H9 (cell line): Measurements from ENCODE around the gene SPSB4. TPM values are rescaled to one million over a fixed set of nuclear protein-coding genes. Genes with fewer than 3 reads are reported as not detected.

Source experiments
- DNase-seq: peaks from one replicate; pipeline ENCODE4 v3.0.0-alpha.2; 2017
- H2AFZ ChIP-seq: one replicate; pipeline ENCODE4 v1.6.1; 2013; ENCODE audit warnings: mild to moderate bottlenecking, low read length, control low read depth, moderate library complexity
- H2AK5ac ChIP-seq: 2 replicates; pipeline ENCODE4 v1.6.1; 2013; ENCODE audit warnings: low read length, control low read depth, mixed read lengths; ENCODE audit not compliant: insufficient read length
- H2BK120ac ChIP-seq: one replicate; pipeline ENCODE4 v1.6.1; 2013; ENCODE audit warnings: low read depth, mild to moderate bottlenecking, low read length, control low read depth, inconsistent platforms; ENCODE audit not compliant: poor library complexity, severe bottlenecking
- H2BK12ac ChIP-seq: 2 replicates; pipeline ENCODE4 v1.6.1; 2013; ENCODE audit warnings: low read length, control low read depth, mixed read lengths, low read depth; ENCODE audit not compliant: insufficient read length
- H2BK15ac ChIP-seq: 2 replicates; pipeline ENCODE4 v1.6.1; 2013; ENCODE audit warnings: low read depth, low read length, control low read depth
- H2BK20ac ChIP-seq: one replicate; pipeline ENCODE4 v1.6.1; 2013; ENCODE audit warnings: low read depth, mild to moderate bottlenecking, low read length, control low read depth, inconsistent platforms; ENCODE audit not compliant: poor library complexity, severe bottlenecking
- H2BK5ac ChIP-seq: 2 replicates; pipeline ENCODE4 v1.6.1; 2013; ENCODE audit warnings: low read length, control low read depth, mixed read lengths; ENCODE audit not compliant: insufficient read length
- H3K14ac ChIP-seq: 2 replicates; pipeline ENCODE4 v1.6.1; 2013; ENCODE audit warnings: low read length, control low read depth; ENCODE audit not compliant: insufficient read depth
- H3K18ac ChIP-seq: 2 replicates; pipeline ENCODE4 v1.6.1; 2013; ENCODE audit warnings: low read depth, mild to moderate bottlenecking, mixed read lengths, low read length, control low read depth; ENCODE audit not compliant: insufficient read length
- H3K23ac ChIP-seq: 2 replicates; pipeline ENCODE4 v1.6.1; 2013; ENCODE audit warnings: low read length, control low read depth, mixed read lengths, low read depth; ENCODE audit not compliant: insufficient read length
- H3K23me2 ChIP-seq: 2 replicates; pipeline ENCODE4 v1.6.1; 2013; ENCODE audit warnings: low read depth, mild to moderate bottlenecking, mixed read lengths, low read length, control low read depth; ENCODE audit not compliant: insufficient read length, poor library complexity, severe bottlenecking
- H3K27ac ChIP-seq: 2 replicates; pipeline ENCODE4 v1.5.1; 2013; ENCODE audit warnings: low read length, control low read depth, mixed read lengths, low read depth; ENCODE audit not compliant: insufficient read length
- H3K27me3 ChIP-seq: 2 replicates; pipeline ENCODE4 v1.6.1; 2013; ENCODE audit warnings: low read length, control low read depth, inconsistent platforms; ENCODE audit not compliant: insufficient read depth
- H3K4ac ChIP-seq: 2 replicates; pipeline ENCODE4 v1.6.1; 2013; ENCODE audit warnings: low read depth, mild to moderate bottlenecking, control low read depth, inconsistent platforms, low read length, moderate library complexity
- H3K4me1 ChIP-seq: 2 replicates; pipeline ENCODE4 v1.6.1; 2013; ENCODE audit warnings: low read length, control low read depth, inconsistent platforms; ENCODE audit not compliant: insufficient read depth
- H3K4me2 ChIP-seq: 2 replicates; pipeline ENCODE4 v1.6.1; 2013; ENCODE audit warnings: low read length, control low read depth, mixed read lengths; ENCODE audit not compliant: insufficient read length, insufficient read depth
- H3K56ac ChIP-seq: 2 replicates; pipeline ENCODE4 v1.6.1; 2013; ENCODE audit warnings: low read depth, mild to moderate bottlenecking, mixed read lengths, low read length, control low read depth; ENCODE audit not compliant: insufficient read length
- H3K79me1 ChIP-seq: 2 replicates; pipeline ENCODE4 v1.6.1; 2013; ENCODE audit warnings: low read depth, mild to moderate bottlenecking, moderate library complexity, low read length, control low read depth, inconsistent platforms; ENCODE audit not compliant: insufficient read depth, poor library complexity, severe bottlenecking
- H3K79me2 ChIP-seq: 2 replicates; pipeline ENCODE4 v1.6.1; 2013; ENCODE audit warnings: low read length, control low read depth, inconsistent platforms; ENCODE audit not compliant: insufficient read depth
- H3K9ac ChIP-seq: 2 replicates; pipeline ENCODE4 v1.6.1; 2013; ENCODE audit warnings: low read length, control low read depth, mixed read lengths; ENCODE audit not compliant: insufficient read length; ENCODE audit errors: extremely low read depth
- H3K9me3 ChIP-seq: one replicate; pipeline ENCODE4 v1.6.1; 2013; ENCODE audit warnings: low read depth, low read length, inconsistent platforms; ENCODE audit not compliant: control insufficient read depth
- H3T11ph ChIP-seq: one replicate; pipeline ENCODE4 v1.6.1; 2013; ENCODE audit warnings: mild to moderate bottlenecking, low read length, control low read depth, inconsistent platforms
- H4K20me1 ChIP-seq: one replicate; pipeline ENCODE4 v1.6.1; 2013; ENCODE audit not compliant: control insufficient read depth, insufficient read length, insufficient read depth
- H4K5ac ChIP-seq: 2 replicates; pipeline ENCODE4 v1.6.1; 2013; ENCODE audit warnings: low read depth, mild to moderate bottlenecking, mixed read lengths, low read length, control low read depth; ENCODE audit not compliant: insufficient read length
- H4K8ac ChIP-seq: replicated peaks from 2 replicates; pipeline ENCODE4 v1.6.1; 2013; ENCODE audit warnings: low read length, control low read depth, mixed read lengths, low read depth; ENCODE audit not compliant: insufficient read length
- H4K91ac ChIP-seq: 2 replicates; pipeline ENCODE4 v1.6.1; 2013; ENCODE audit warnings: low read depth, mild to moderate bottlenecking, moderate library complexity, mixed read lengths, low read length, control low read depth; ENCODE audit not compliant: insufficient read length
- H3K27ac Mint-ChIP-seq, 3 experiments: 2 replicates in 2 of 3; 3 replicates in 1 of 3; pipeline ENCODE4 v1.8.0; 2020 to 2021; ENCODE audit warnings: mixed read lengths in 3 of 3, mild to moderate bottlenecking in 1 of 3, moderate library complexity in 1 of 3
- H3K27me3 Mint-ChIP-seq: 2 replicates; pipeline ENCODE4 v1.8.0; 2021; ENCODE audit warnings: low read depth, mild to moderate bottlenecking, moderate library complexity, mixed read lengths
- H3K36me3 Mint-ChIP-seq, 3 experiments: 2 replicates in 2 of 3; 3 replicates in 1 of 3; pipeline ENCODE4 v1.8.0; 2020 to 2021; ENCODE audit warnings: low read depth in 3 of 3, mixed read lengths in 3 of 3; ENCODE audit not compliant: insufficient read depth in 1 of 3
- H3K4me1 Mint-ChIP-seq, 2 experiments: 2 replicates each; pipeline ENCODE4 v1.8.0; 2020; ENCODE audit warnings: mixed read lengths in 2 of 2
- H3K4me3 Mint-ChIP-seq, 2 experiments: 2 replicates in 1 of 2; 3 replicates in 1 of 2; pipeline ENCODE4 v1.8.0; 2020 to 2021; ENCODE audit warnings: mild to moderate bottlenecking in 2 of 2, mixed read lengths in 2 of 2, moderate library complexity in 1 of 2
- H3K9me3 Mint-ChIP-seq, 2 experiments: 2 replicates in 1 of 2; 3 replicates in 1 of 2; pipeline ENCODE4 v1.8.0; 2020; ENCODE audit warnings: mild to moderate bottlenecking in 2 of 2, mixed read lengths in 2 of 2, moderate library complexity in 1 of 2
- WGBS: extraction: QIAGEN DNeasy Blood & Tissue Kit; methylation state at CpG from one replicate; pipeline ENCODE4 v1.1.7; 2013; ENCODE audit warnings: missing lambda C conversion rate, low lambda C conversion rate, mixed read lengths; ENCODE audit not compliant: insufficient read length; ENCODE audit errors: extremely low coverage; 5-methylcytosine and 5-hydroxymethylcytosine counted together
- total RNA-seq: library from RNA; stranded (reverse); gene quantifications from 2 replicates; pipeline ENCODE4 v1.2.1, GENCODE V29; 2021
- TF ChIP-seq, protein P1 (sequence below): fragments of 200-600 bp; sonication (generic); conservative IDR thresholded peaks from 3 replicates; pipeline ENCODE4 v1.8.0; 2021; ENCODE audit warnings: antibody characterized with exemption, mild to moderate bottlenecking

The SPSB4 gene
- total RNA-seq, 1 experiment from 2014 or later: 6.2 TPM

DNA sequence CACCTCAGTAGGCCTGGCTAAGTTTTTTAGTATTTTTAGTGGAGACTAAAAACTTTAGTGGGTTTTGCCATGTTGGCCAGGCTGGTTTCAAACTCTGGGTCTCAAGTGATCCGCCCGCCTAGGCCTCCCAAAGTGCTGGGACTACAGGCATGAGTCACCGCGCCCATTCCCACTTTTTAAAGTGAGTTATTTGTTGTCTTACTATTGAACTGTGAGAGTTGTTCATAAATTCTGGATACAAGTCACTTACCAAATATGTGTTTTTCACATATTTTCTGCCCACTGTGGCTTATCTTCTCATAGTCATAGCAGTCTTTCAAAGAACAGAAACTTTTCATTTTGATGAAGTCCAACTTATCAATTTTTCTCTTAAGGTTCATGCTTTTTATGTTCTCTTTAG is 29.9 kb upstream of the SPSB4 start:
- no CpG with 5 or more reads among the region's 4 CpGs for WGBS
- no peaks in the 10 kb centered on the region for H3K36me3 Mint-ChIP-seq

More for the DNA sequence above, 29.9 kb upstream of the SPSB4 start:
- Histone ChIP-seq H4K20me1 (no peaks in the 10 kb centered on the region), H2AFZ (no peak overlapping the region), H3K56ac (no peak overlapping the region), H3K4me2 (no peak overlapping the region), H3K79me1 (no peaks in the 10 kb centered on the region), H3K79me2 (no peaks in the 10 kb centered on the region), H2BK5ac (no peak overlapping the region), H3K18ac (no peak overlapping the region), H3K9me3 (no peaks in the 10 kb centered on the region), H2BK12ac (no peak overlapping the region), H3T11ph (no peak overlapping the region), H2BK120ac (no peak overlapping the region), H4K91ac (no peak overlapping the region), H3K14ac (no peak overlapping the region), H3K4ac (no peak overlapping the region), H3K9ac (no peak overlapping the region), H3K27me3 (no peaks in the 10 kb centered on the region), H3K23ac (no peak overlapping the region), H3K27ac (no peak overlapping the region), H2BK15ac (no peak overlapping the region), H2BK20ac (no peak overlapping the region), H3K23me2 (no peaks in the 10 kb centered on the region), H4K8ac (no peak overlapping the region), H3K4me1 (no peaks in the 10 kb centered on the region), H4K5ac (no peak overlapping the region), H2AK5ac (no peak overlapping the region)
- no peak for DNase-seq
- Mint-ChIP-seq H3K27me3 (no peaks in the 10 kb centered on the region; the same call in 1 of the 2 replicates), H3K9me3 (peaks cover 0 to 3% of the 10 kb centered on the region in 2 experiments; a peak in 2 of 5 replicates), H3K4me1 (no peaks in the 10 kb centered on the region; a peak in 2 of 4 replicates), H3K4me3 (no peak overlapping the region), H3K27ac (no peak overlapping the region)
- TF ChIP-seq, protein P1, sequence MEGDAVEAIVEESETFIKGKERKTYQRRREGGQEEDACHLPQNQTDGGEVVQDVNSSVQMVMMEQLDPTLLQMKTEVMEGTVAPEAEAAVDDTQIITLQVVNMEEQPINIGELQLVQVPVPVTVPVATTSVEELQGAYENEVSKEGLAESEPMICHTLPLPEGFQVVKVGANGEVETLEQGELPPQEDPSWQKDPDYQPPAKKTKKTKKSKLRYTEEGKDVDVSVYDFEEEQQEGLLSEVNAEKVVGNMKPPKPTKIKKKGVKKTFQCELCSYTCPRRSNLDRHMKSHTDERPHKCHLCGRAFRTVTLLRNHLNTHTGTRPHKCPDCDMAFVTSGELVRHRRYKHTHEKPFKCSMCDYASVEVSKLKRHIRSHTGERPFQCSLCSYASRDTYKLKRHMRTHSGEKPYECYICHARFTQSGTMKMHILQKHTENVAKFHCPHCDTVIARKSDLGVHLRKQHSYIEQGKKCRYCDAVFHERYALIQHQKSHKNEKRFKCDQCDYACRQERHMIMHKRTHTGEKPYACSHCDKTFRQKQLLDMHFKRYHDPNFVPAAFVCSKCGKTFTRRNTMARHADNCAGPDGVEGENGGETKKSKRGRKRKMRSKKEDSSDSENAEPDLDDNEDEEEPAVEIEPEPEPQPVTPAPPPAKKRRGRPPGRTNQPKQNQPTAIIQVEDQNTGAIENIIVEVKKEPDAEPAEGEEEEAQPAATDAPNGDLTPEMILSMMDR: no peak
